IMR-90 (cell line): ENCODE measurements around the gene CADM2. TPM values are rescaled to one million over a fixed set of nuclear protein-coding genes. Genes with fewer than 3 reads are reported as not detected.
A peak's percentile ranks its signal among the peaks of the same experiment; 100 is the strongest.

Experiments
- ATAC-seq: fragments of 200-7000 bp; cut with Tn5 transposase; 2 replicates; pipeline ENCODE4 v1.9.1; 2020; ENCODE audit warnings: low read depth, mild to moderate bottlenecking, moderate library complexity
- BruUV-seq: library from RNA; stranded (reverse); fragments of 400-500 nt; replicated peaks from 2 replicates; lab custom pipeline; 2021; lab: Mats Ljungman, UMichigan
- CTCF ChIA-PET: fragments of 300-600 bp; formaldehyde crosslinking; extraction: SDS; loops from one replicate; lab custom pipeline; 2021; ENCODE audit warnings: antibody characterized with exemption; lab: Yijun Ruan, JAX
- POLR2A ChIA-PET: fragments of 300-600 bp; sonication (Branson Sonifier 250); formaldehyde crosslinking; loops from one replicate; lab custom pipeline; 2022; ENCODE audit warnings: antibody characterized with exemption; ENCODE audit not compliant: unreplicated experiment; lab: Charles Lee
- DNase-seq: peaks from one replicate; pipeline ENCODE4 v3.0.0; 2013
- H2AFZ ChIP-seq: replicated peaks from 2 replicates; pipeline ENCODE3; 2013; ENCODE audit warnings: low read length, mild to moderate bottlenecking; ENCODE audit not compliant: poor library complexity
- H2AK5ac ChIP-seq: 2 replicates; pipeline ENCODE4 v1.6.1; 2013; ENCODE audit warnings: low read depth, low read length, inconsistent platforms
- H2AK9ac ChIP-seq: replicated peaks from 2 replicates; pipeline ENCODE3; 2013; ENCODE audit warnings: mild to moderate bottlenecking, low read depth, low read length, moderate library complexity; ENCODE audit not compliant: poor library complexity
- H2BK120ac ChIP-seq: 2 replicates; pipeline ENCODE4 v1.6.1; 2013; ENCODE audit warnings: low read depth, low read length, inconsistent platforms
- H2BK15ac ChIP-seq: 3 replicates; pipeline ENCODE4 v1.6.1; 2013; ENCODE audit warnings: low read depth, low read length, inconsistent platforms
- H2BK20ac ChIP-seq: 2 replicates; pipeline ENCODE4 v1.6.1; 2013; ENCODE audit warnings: low read depth, mild to moderate bottlenecking, inconsistent platforms, low read length, moderate library complexity
- H2BK5ac ChIP-seq: 2 replicates; pipeline ENCODE4 v1.6.1; 2013; ENCODE audit warnings: mild to moderate bottlenecking, low read depth, low read length, inconsistent platforms; ENCODE audit not compliant: poor library complexity, severe bottlenecking
- H3K14ac ChIP-seq: replicated peaks from 2 replicates; pipeline ENCODE4 v1.6.1; 2013; ENCODE audit warnings: low read depth, low read length, inconsistent platforms
- H3K18ac ChIP-seq: 2 replicates; pipeline ENCODE4 v1.6.1; 2013; ENCODE audit warnings: low read depth, low read length, control low read depth
- H3K23ac ChIP-seq: 2 replicates; pipeline ENCODE4 v1.6.1; 2013; ENCODE audit warnings: low read depth, low read length, inconsistent platforms
- H3K27ac ChIP-seq: 2 replicates; pipeline ENCODE4 v1.5.1; 2013; ENCODE audit warnings: mild to moderate bottlenecking, control low read depth, low read length; ENCODE audit not compliant: insufficient read depth
- H3K27me3 ChIP-seq: 2 replicates; pipeline ENCODE4 v1.6.1; 2013; ENCODE audit warnings: low read length; ENCODE audit not compliant: control insufficient read depth, insufficient read depth
- H3K36me3 ChIP-seq: 2 replicates; pipeline ENCODE4 v1.6.1; 2013; ENCODE audit warnings: low read length, mixed read lengths; ENCODE audit not compliant: control insufficient read depth, insufficient read depth
- H3K4ac ChIP-seq: 2 replicates; pipeline ENCODE4 v1.6.1; 2013; ENCODE audit warnings: low read depth, low read length, inconsistent platforms
- H3K4me1 ChIP-seq: 2 replicates; pipeline ENCODE4 v1.6.1; 2013; ENCODE audit warnings: low read length, mixed read lengths; ENCODE audit not compliant: control insufficient read depth, insufficient read depth
- H3K4me2 ChIP-seq: 2 replicates; pipeline ENCODE4 v1.6.1; 2013; ENCODE audit warnings: low read depth, mild to moderate bottlenecking, control low read depth, low read length, moderate library complexity
- H3K4me3 ChIP-seq: 2 replicates; pipeline ENCODE4 v1.5.1; 2013; ENCODE audit warnings: low read depth, mild to moderate bottlenecking, control low read depth, low read length, moderate library complexity; ENCODE audit not compliant: insufficient read depth
- H3K56ac ChIP-seq: 2 replicates; pipeline ENCODE4 v1.6.1; 2013; ENCODE audit warnings: low read length, inconsistent platforms; ENCODE audit not compliant: insufficient read depth; ENCODE audit errors: extremely low read depth
- H3K79me1 ChIP-seq, 2 experiments: 2 replicates each; pipeline ENCODE4 v1.6.1; 2013; ENCODE audit warnings: low read length in 2 of 2, inconsistent platforms in 1 of 2, low read depth in 1 of 2
- H3K9ac ChIP-seq: 2 replicates; pipeline ENCODE4 v1.6.1; 2013; ENCODE audit warnings: low read depth, low read length, control low read depth
- H3K9me1 ChIP-seq: 2 replicates; pipeline ENCODE4 v1.6.1; 2013; ENCODE audit warnings: low read length, inconsistent platforms; ENCODE audit not compliant: insufficient read depth
- H3K9me3 ChIP-seq: 2 replicates; pipeline ENCODE4 v1.6.1; 2013; ENCODE audit warnings: low read length; ENCODE audit not compliant: control insufficient read depth, insufficient read depth
- H4K20me1 ChIP-seq: 2 replicates; pipeline ENCODE4 v1.6.1; 2013; ENCODE audit warnings: low read length, inconsistent platforms; ENCODE audit not compliant: insufficient read depth
- H4K5ac ChIP-seq: 2 replicates; pipeline ENCODE4 v1.6.1; 2013; ENCODE audit warnings: mild to moderate bottlenecking, low read depth, low read length, control low read depth
- H4K8ac ChIP-seq, 2 experiments: 2 replicates each; pipeline ENCODE4 v1.6.1; 2013; ENCODE audit warnings: low read depth in 2 of 2, low read length in 2 of 2, control low read depth in 1 of 2, inconsistent platforms in 1 of 2
- H4K91ac ChIP-seq: 2 replicates; pipeline ENCODE4 v1.6.1; 2013; ENCODE audit warnings: low read depth, low read length, inconsistent platforms; ENCODE audit not compliant: insufficient read depth
- BHLHE40 ChIP-seq: fragments of 150-350 bp; IDR thresholded peaks from 2 replicates; pipeline ENCODE4 v1.6.1; 2016; ENCODE audit warnings: mild to moderate bottlenecking, low read depth, low read length
- CEBPB ChIP-seq: IDR thresholded peaks from 2 replicates; pipeline ENCODE4 v1.6.1; 2012; ENCODE audit warnings: low read depth, low read length, improper control_type of control experiment
- CHD1 ChIP-seq: IDR thresholded peaks from 2 replicates; pipeline ENCODE4 v1.6.1; 2012; ENCODE audit warnings: low read depth, low read length, improper control_type of control experiment
- CTCF ChIP-seq: conservative IDR thresholded peaks from 2 replicates; pipeline ENCODE4 v1.5.1; 2012; ENCODE audit warnings: mild to moderate bottlenecking, low read depth, low read length, improper control_type of control experiment
- MAZ ChIP-seq: IDR thresholded peaks from 2 replicates; pipeline ENCODE4 v1.6.1; 2012; ENCODE audit warnings: low read depth, mild to moderate bottlenecking, low read length, improper control_type of control experiment, moderate library complexity, borderline replicate concordance
- MXI1 ChIP-seq: IDR thresholded peaks from 2 replicates; pipeline ENCODE4 v1.6.1; 2012; ENCODE audit warnings: low read depth, mild to moderate bottlenecking, low read length, moderate library complexity, borderline replicate concordance
- POLR2A ChIP-seq: IDR thresholded peaks from 2 replicates; pipeline ENCODE4 v1.6.1; 2012; ENCODE audit warnings: mild to moderate bottlenecking, low read depth, low read length
- RAD21 ChIP-seq: IDR thresholded peaks from 2 replicates; pipeline ENCODE4 v1.6.1; 2012; ENCODE audit warnings: low read length, improper control_type of control experiment
- RCOR1 ChIP-seq: IDR thresholded peaks from 2 replicates; pipeline ENCODE4 v1.6.1; 2012; ENCODE audit warnings: mild to moderate bottlenecking, low read length, improper control_type of control experiment; ENCODE audit not compliant: insufficient replicate concordance
- RFX5 ChIP-seq: IDR thresholded peaks from 2 replicates; pipeline ENCODE4 v1.8.0; 2012; ENCODE audit warnings: low read depth, mild to moderate bottlenecking, low read length, moderate library complexity
- USF2 ChIP-seq: fragments of 150-350 bp; IDR thresholded peaks from 2 replicates; pipeline ENCODE4 v1.6.1; 2017; ENCODE audit warnings: mild to moderate bottlenecking, antibody characterized with exemption, low read length, low read depth
- WGBS, 2 experiments: methylation state at CpG; one replicate each; pipeline versions ENCODE4 v1.1.5 to v1.1.7; 2013; ENCODE audit warnings: missing lambda C conversion rate in 2 of 2; ENCODE audit not compliant: insufficient read length in 1 of 2; ENCODE audit errors: extremely low coverage in 2 of 2; 5-methylcytosine and 5-hydroxymethylcytosine counted together
- dilution Hi-C: fragments of 300-500 bp; cut with HindIII; formaldehyde crosslinking; loops from one replicate; pipeline ENCODE4 v1.14.3; 2018; ENCODE audit warnings: low sequenced_read_pairs; ENCODE audit not compliant: unreplicated experiment
- in situ Hi-C: fragments of 300-500 bp; cut with MboI; formaldehyde crosslinking; loops from 3 replicates; pipeline ENCODE4 v1.14.3; 2019; ENCODE audit warnings: low sequenced_read_pairs, inconsistent platforms, mixed read lengths
- intact Hi-C: fragments of 100-400 bp; cut with micrococcal nuclease; formaldehyde crosslinking; loops from 2 replicates; pipeline ENCODE4 v1.10.0; 2022
- polyA plus RNA-seq, 3 experiments: library from polyadenylated mRNA; depleted of rRNA; stranded (reverse); fragments of >200 nt; gene quantifications; 2 replicates each; pipeline ENCODE4 v1.2.3, GENCODE V29; 2012; ENCODE audit warnings: low replicate concordance in 1 of 3
- total RNA-seq: library from RNA; depleted of rRNA; stranded (reverse); fragments of >200 nt; gene quantifications from 2 replicates; pipeline ENCODE4 v1.2.3, GENCODE V29; 2012
- TF ChIP-seq, protein P1 (sequence below): fragments of 150-350 bp; IDR thresholded peaks from 2 replicates; pipeline ENCODE4 v1.6.1; 2016; ENCODE audit warnings: low read depth, mild to moderate bottlenecking, low read length, moderate library complexity, borderline replicate concordance

CADM2 gene
- total and polyA plus RNA-seq, 2 of the 4 experiments (the other 2 are of a cell fraction) = not detected

- BruUV-seq = no TSS peak
- Histone ChIP-seq H3K9ac (no peak overlapping the region), H3K4ac (no peak overlapping the region), H4K8ac (no peak overlapping the region), H3K27me3 (peaks cover 8% of the 10 kb centered on the region; the same call in 1 of the 2 replicates), H2AK5ac (no peak overlapping the region), H4K91ac (no peak overlapping the region), H2AK9ac (no peak overlapping the region), H3K36me3 (no peaks in the 10 kb centered on the region), H2BK5ac (no peak overlapping the region), H3K4me2 (peak overlapping the region; percentile 91; the same call in 1 of the 2 replicates), H3K4me1 (no peaks in the 10 kb centered on the region), H3K27ac (no peak overlapping the region), H2BK20ac (no peak overlapping the region), H3K56ac (no peak overlapping the region), H4K5ac (no peak overlapping the region), H3K9me3 (no peaks in the 10 kb centered on the region), H4K20me1 (no peaks in the 10 kb centered on the region), H2AFZ (peak overlapping the region; percentile 91), H2BK15ac (no peak overlapping the region), H3K79me1 (no peaks in the 10 kb centered on the region), H3K9me1 (peaks cover 3% of the 10 kb centered on the region; the same call in 1 of the 2 replicates), H3K18ac (no peak overlapping the region), H3K14ac (no peak overlapping the region), H3K23ac (no peak overlapping the region), H3K4me3 (no peak overlapping the region), H2BK120ac (no peak overlapping the region)
- DNase-seq (no peak), ATAC-seq (no peak)
- dilution Hi-C loops = no loop called here
- intact Hi-C loops = no loop called here
- CTCF ChIA-PET = no interaction called here
- in situ Hi-C loops = no loop called here
- TF ChIP-seq USF2 = no peak
- TF ChIP-seq MAZ = no peak
- no peak for TF ChIP-seq RCOR1
- no peak for TF ChIP-seq MXI1
- no peak for TF ChIP-seq CEBPB
- TF ChIP-seq POLR2A = no peak
- no peak for TF ChIP-seq CTCF
- TF ChIP-seq RFX5 = no peak
- no peak for TF ChIP-seq CHD1
- no peak for TF ChIP-seq RAD21
- no peak for TF ChIP-seq BHLHE40
- TF ChIP-seq, protein P1, sequence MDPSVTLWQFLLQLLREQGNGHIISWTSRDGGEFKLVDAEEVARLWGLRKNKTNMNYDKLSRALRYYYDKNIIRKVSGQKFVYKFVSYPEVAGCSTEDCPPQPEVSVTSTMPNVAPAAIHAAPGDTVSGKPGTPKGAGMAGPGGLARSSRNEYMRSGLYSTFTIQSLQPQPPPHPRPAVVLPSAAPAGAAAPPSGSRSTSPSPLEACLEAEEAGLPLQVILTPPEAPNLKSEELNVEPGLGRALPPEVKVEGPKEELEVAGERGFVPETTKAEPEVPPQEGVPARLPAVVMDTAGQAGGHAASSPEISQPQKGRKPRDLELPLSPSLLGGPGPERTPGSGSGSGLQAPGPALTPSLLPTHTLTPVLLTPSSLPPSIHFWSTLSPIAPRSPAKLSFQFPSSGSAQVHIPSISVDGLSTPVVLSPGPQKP = no peak
- 3% methylated on average over 6 of the region's 40 CpGs; no CpG with 5 or more reads in 1 of the 2 experiments for WGBS, 2 experiments
- POLR2A ChIA-PET = no interaction called here
Observed at GRCh38 chr3:84959470-84960271, 882 bp downstream of the CADM2 start.
